ENCODE data around the gene DNM3. TPM values are rescaled to one million over a fixed set of nuclear protein-coding genes. Genes with fewer than 3 reads are reported as not detected.
A peak's percentile ranks its signal among the peaks of the same experiment; 100 is the strongest.

DNM3 gene
- total RNA-seq, 2 experiments from 2014 or later: 0.93 to 1.2 TPM

DNA sequence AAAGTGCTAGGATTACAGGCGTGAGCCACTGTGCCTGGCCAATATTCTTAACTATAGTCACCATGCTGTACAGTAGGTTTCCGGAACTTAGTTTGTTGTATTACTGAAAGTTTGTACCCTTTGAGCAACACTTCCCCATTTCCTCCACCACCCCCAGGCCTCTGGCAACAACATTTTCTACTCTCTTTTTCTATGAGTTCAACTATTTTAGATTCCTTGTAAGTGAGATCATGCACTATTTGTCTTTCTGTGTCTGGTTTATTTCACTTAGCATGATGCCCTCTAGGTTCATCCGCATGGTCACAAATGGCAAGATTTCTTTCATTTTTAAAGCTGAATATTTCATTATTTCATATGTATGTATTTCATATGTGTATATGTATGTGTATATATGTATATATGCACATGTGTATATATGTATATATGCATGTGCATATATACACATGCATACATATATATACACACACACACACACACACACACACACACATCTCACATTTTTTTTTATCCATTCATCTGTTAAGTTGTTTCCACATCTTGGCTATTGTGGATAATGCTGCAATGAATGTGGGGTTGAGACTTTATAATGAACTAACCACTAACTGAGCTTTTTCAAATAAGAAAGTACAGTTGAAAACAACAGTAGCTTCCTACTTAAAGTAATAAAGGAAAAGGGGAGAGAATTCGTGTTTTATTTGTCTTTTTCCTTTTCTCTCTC, 322.4 kb downstream of the DNM3 start:
- Mint-ChIP-seq H3K36me3 (no peaks in the 10 kb centered on the region), H3K9me3 (no peaks in the 10 kb centered on the region), H3K4me3 (no peak overlapping the region), H3K27ac (no peak overlapping the region), H3K4me1 (ENCODE audit: low read depth) (no peaks in the 10 kb centered on the region), H3K27me3 (no peaks in the 10 kb centered on the region)
- POLR2A ChIA-PET: no interaction called here
- DNase-seq: no peak
- CTCF ChIA-PET: no interaction called here
- intact Hi-C loops (cut with micrococcal nuclease): no loop called here

DNA sequence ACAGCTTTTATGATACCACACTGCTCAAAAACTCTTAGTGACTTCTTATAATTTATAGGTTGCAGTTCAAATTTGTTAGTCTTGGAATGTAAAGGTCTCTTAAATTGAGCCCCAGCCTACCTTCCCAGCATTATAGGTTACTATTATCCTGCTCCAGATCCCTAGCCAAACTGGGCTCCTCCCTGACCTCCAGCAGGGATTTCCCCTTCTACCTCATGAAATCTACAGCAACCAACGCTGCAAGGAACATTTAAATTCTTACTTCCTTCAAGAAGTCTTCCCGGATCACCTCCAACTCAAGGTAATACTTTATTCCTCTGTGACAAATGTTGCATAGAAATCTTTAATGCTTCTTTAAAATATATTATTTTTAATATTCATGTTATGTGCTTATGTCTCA, 324.1 kb downstream of the DNM3 start:
- no peaks in the 10 kb centered on the region for H3K36me3 Mint-ChIP-seq
- no peaks in the 10 kb centered on the region for H3K27me3 Mint-ChIP-seq
- DNase-seq: no peak
- H3K27ac Mint-ChIP-seq: no peak overlapping the region
- no peak overlapping the region for H3K4me3 Mint-ChIP-seq
- H3K9me3 Mint-ChIP-seq: no peaks in the 10 kb centered on the region
- CTCF ChIA-PET: no interaction called here
- POLR2A ChIA-PET: no interaction called here
- no peaks in the 10 kb centered on the region for H3K4me1 Mint-ChIP-seq (ENCODE audit: low read depth)
- intact Hi-C loops (cut with micrococcal nuclease): no loop called here

- Mint-ChIP-seq H3K9me3 (no peaks in the 10 kb centered on the region), H3K4me3 (no peak overlapping the region), H3K36me3 (no peaks in the 10 kb centered on the region), H3K4me1 (ENCODE audit: low read depth) (no peaks in the 10 kb centered on the region), H3K27ac (no peak overlapping the region), H3K27me3 (no peaks in the 10 kb centered on the region)
- ChIA-PET CTCF (no interaction called here), POLR2A (no interaction called here)
- intact Hi-C loops (cut with micrococcal nuclease): no loop called here
- DNase-seq: no peak
These were observed 326.7 kb downstream of the DNM3 start for GRCh38 chr1:172167796-172168596.

- Mint-ChIP-seq H3K36me3 (no peaks in the 10 kb centered on the region), H3K4me3 (no peak overlapping the region), H3K27me3 (no peaks in the 10 kb centered on the region), H3K4me1 (ENCODE audit: low read depth) (no peaks in the 10 kb centered on the region), H3K9me3 (no peaks in the 10 kb centered on the region), H3K27ac (no peak overlapping the region)
- CTCF ChIA-PET: no interaction called here
- intact Hi-C loops (cut with micrococcal nuclease): no loop called here
- no peak for DNase-seq
- POLR2A ChIA-PET: no interaction called here
These were observed 327.2 kb downstream of the DNM3 start for GRCh38 chr1:172168597-172168872.

DNA sequence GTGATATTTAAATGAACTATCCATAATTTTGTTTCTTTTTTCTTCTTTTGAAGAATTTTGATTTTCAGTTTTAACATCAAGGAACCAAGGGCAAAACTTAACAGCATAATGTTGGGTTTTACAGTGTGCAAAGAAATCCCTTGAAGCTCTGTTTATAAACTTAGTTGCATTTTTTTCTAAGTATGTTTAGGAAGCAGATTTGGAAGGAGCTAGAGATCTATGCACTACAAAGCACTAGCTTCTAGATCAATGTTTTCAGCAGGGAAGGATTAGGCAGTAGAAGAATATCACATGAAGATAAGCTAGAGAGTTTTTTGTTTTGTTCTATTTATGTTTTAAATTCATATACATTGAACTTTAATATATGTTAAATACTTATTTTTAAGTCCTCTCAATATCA, 328.5 kb downstream of the DNM3 start:
- no peaks in the 10 kb centered on the region for H3K9me3 Mint-ChIP-seq
- no peaks in the 10 kb centered on the region for H3K4me1 Mint-ChIP-seq (ENCODE audit: low read depth)
- POLR2A ChIA-PET: no interaction called here
- H3K36me3 Mint-ChIP-seq: no peaks in the 10 kb centered on the region
- no peaks in the 10 kb centered on the region for H3K27me3 Mint-ChIP-seq
- H3K27ac Mint-ChIP-seq: no peak overlapping the region
- no peak for DNase-seq
- intact Hi-C loops (cut with micrococcal nuclease): no loop called here
- CTCF ChIA-PET: no interaction called here
- no peak overlapping the region for H3K4me3 Mint-ChIP-seq

DNA sequence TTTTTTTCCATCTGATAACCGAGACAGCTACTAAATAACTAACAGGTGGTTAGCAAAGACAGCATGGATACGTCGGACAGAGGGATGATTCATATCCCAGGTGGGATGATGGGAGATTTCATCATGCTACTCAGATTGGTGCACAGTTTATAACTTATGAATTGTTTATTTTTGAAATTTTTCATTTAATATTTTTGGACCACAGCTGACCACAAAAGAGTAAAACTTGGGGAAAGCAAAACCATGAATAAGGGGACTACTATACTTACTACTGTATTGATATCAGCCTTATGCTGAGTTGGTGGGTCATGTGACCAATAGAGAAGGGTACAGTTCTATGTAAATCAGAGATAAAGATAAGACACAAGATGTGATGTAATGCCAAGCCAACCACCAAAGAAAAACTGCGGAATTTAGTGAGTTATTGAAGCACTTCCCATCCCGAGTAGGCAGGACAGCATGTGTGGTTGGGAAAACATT, 331.1 kb downstream of the DNM3 start:
- intact Hi-C loops (cut with micrococcal nuclease): no loop called here
- DNase-seq: no peak
- no peaks in the 10 kb centered on the region for H3K4me1 Mint-ChIP-seq (ENCODE audit: low read depth)
- H3K27ac Mint-ChIP-seq: no peak overlapping the region
- no peaks in the 10 kb centered on the region for H3K27me3 Mint-ChIP-seq
- ChIA-PET CTCF (no interaction called here), POLR2A (no interaction called here)
- H3K4me3 Mint-ChIP-seq: no peak overlapping the region
- no peaks in the 10 kb centered on the region for H3K36me3 Mint-ChIP-seq
- H3K9me3 Mint-ChIP-seq: no peaks in the 10 kb centered on the region

- DNase-seq: no peak
- CTCF ChIA-PET: interaction anchor here (0.8 to 0.9 kb wide), 2 partner anchors 86 to 223 kb away, joined by 3 read pairs; no protein-coding TSS in a partner anchor
- POLR2A ChIA-PET: no interaction called here
- peaks cover 15% of the 10 kb centered on the region for H3K4me1 Mint-ChIP-seq (ENCODE audit: low read depth)
- no peaks in the 10 kb centered on the region for H3K9me3 Mint-ChIP-seq
- intact Hi-C loops (cut with micrococcal nuclease): no loop called here
- no peaks in the 10 kb centered on the region for H3K36me3 Mint-ChIP-seq
- H3K4me3 Mint-ChIP-seq: no peak overlapping the region
- H3K27ac Mint-ChIP-seq: no peak overlapping the region
- H3K27me3 Mint-ChIP-seq: no peaks in the 10 kb centered on the region
These were observed 334.9 kb downstream of the DNM3 start for GRCh38 chr1:172176206-172176605.

GRCh38 chr1:172177849-172178248, 336.6 kb downstream of the DNM3 start:
- DNase-seq: no peak
- CTCF ChIA-PET: interaction anchor here (0.9 kb wide), 1 partner anchor 44 kb away, joined by 3 read pairs; no protein-coding TSS in a partner anchor
- no peaks in the 10 kb centered on the region for H3K27me3 Mint-ChIP-seq
- no peaks in the 10 kb centered on the region for H3K36me3 Mint-ChIP-seq
- intact Hi-C loops (cut with micrococcal nuclease): no loop called here
- POLR2A ChIA-PET: no interaction called here
- no peaks in the 10 kb centered on the region for H3K9me3 Mint-ChIP-seq
- H3K4me3 Mint-ChIP-seq: no peak overlapping the region
- peaks cover 30% of the 10 kb centered on the region for H3K4me1 Mint-ChIP-seq (ENCODE audit: low read depth)
- H3K27ac Mint-ChIP-seq: no peak overlapping the region

- no peaks in the 10 kb centered on the region for H3K27me3 Mint-ChIP-seq
- intact Hi-C loops (cut with micrococcal nuclease): no loop called here
- H3K9me3 Mint-ChIP-seq: no peaks in the 10 kb centered on the region
- no peak for DNase-seq
- H3K36me3 Mint-ChIP-seq: no peaks in the 10 kb centered on the region
- POLR2A ChIA-PET: no interaction called here
- no peak overlapping the region for H3K27ac Mint-ChIP-seq
- CTCF ChIA-PET: interaction anchor here (0.8 to 1.1 kb wide), 3 partner anchors 45 to 197 kb away, joined by 3 read pairs; no protein-coding TSS in a partner anchor
- peaks cover 31% of the 10 kb centered on the region for H3K4me1 Mint-ChIP-seq (ENCODE audit: low read depth)
- no peak overlapping the region for H3K4me3 Mint-ChIP-seq
These were observed 337.6 kb downstream of the DNM3 start for GRCh38 chr1:172178886-172179285.

- H3K9me3 Mint-ChIP-seq: no peaks in the 10 kb centered on the region
- POLR2A ChIA-PET: interaction anchor here (1.4 to 1.6 kb wide), 2 partner anchors 25 to 178 kb away, joined by 8 to 11 read pairs; no protein-coding TSS in a partner anchor
- peaks cover 38% of the 10 kb centered on the region for H3K4me1 Mint-ChIP-seq (ENCODE audit: low read depth)
- H3K4me3 Mint-ChIP-seq: no peak overlapping the region
- CTCF ChIA-PET: interaction anchor here (1.3 to 1.7 kb wide), 3 partner anchors 89 to 214 kb away, joined by 4 to 5 read pairs (median 4); no protein-coding TSS in a partner anchor
- H3K27me3 Mint-ChIP-seq: no peaks in the 10 kb centered on the region
- DNase-seq: no peak
- H3K27ac Mint-ChIP-seq: no peak overlapping the region
- no peaks in the 10 kb centered on the region for H3K36me3 Mint-ChIP-seq
- intact Hi-C loops (cut with micrococcal nuclease): loop anchor here (2.0 to 10.0 kb wide), 3 partner anchors 95 to 459 kb away; partner anchors contain the start of gene SUCO
These were observed 338.6 kb downstream of the DNM3 start for GRCh38 chr1:172179918-172180317.

- peak; percentile 66 for DNase-seq
- H3K36me3 Mint-ChIP-seq: no peaks in the 10 kb centered on the region
- H3K9me3 Mint-ChIP-seq: no peaks in the 10 kb centered on the region
- ChIA-PET CTCF (interaction anchor here (0.8 to 1.7 kb wide), 7 partner anchors 88 to 213 kb away, joined by 3 to 5 read pairs (median 4); no protein-coding TSS in a partner anchor), POLR2A (interaction anchor here (1.4 to 1.6 kb wide), 2 partner anchors 26 to 178 kb away, joined by 8 to 11 read pairs; no protein-coding TSS in a partner anchor)
- peak overlapping the region; percentile 95 for H3K27ac Mint-ChIP-seq
- no peaks in the 10 kb centered on the region for H3K27me3 Mint-ChIP-seq
- H3K4me3 Mint-ChIP-seq: peak overlapping the region; percentile 74
- intact Hi-C loops (cut with micrococcal nuclease): loop anchor here (1.0 to 10.0 kb wide), 10 partner anchors 26 to 458 kb away; partner anchors contain the start of gene SUCO
- peaks cover 45% of the 10 kb centered on the region for H3K4me1 Mint-ChIP-seq (ENCODE audit: low read depth)
These were observed 339.4 kb downstream of the DNM3 start for GRCh38 chr1:172180501-172181285.

Measured in activated CD4-positive, alpha-beta memory T cell treated with anti-CD3 and anti-CD28 coated beads for 36 hours (primary cell).